Measurements from ENCODE around the gene MAST1.

Gene MAST1

GRCh38 chr19:12838182-12838885 is at the start of gene MAST1:
MAST1 (plus strand) TSS chr19:12838515; CDS start chr19:12838573, 58 bp downstream.
- Histone ChIP-seq H3K4me3 (ENCODE audit: low read length, poor library complexity, severe bottlenecking) (peak within 1 kb of the TSS; percentile 89), H3K9ac (ENCODE audit: low read depth, low read length, poor library complexity, severe bottlenecking) (peak within 1 kb of the TSS; percentile 84), H3K9me2 (replicated peaks; ENCODE audit: low read depth, low read length) (no peaks in the 10 kb centered on the region), H3K4me1 (ENCODE audit: insufficient read depth, low read length, poor library complexity, severe bottlenecking) (peaks cover 26% of the 10 kb centered on the region), H2AFZ (ENCODE audit: low read length) (peak within 1 kb of the TSS; percentile 92), H3F3A (ENCODE audit: low read depth) (no peaks in the 10 kb centered on the region), H3K9me3 (ENCODE audit: insufficient read depth, low read depth, low read length) (no peaks in the 10 kb centered on the region), H3K79me2 (ENCODE audit: insufficient read depth, low read length) (peaks cover 28% of the 10 kb centered on the region), H4K20me1 (ENCODE audit: insufficient read depth, low read length, poor library complexity, severe bottlenecking) (peaks cover 26% of the 10 kb centered on the region), H3K36me3 (ENCODE audit: insufficient read depth, low read length) (no peaks in the 10 kb centered on the region), H3K27me3 (ENCODE audit: insufficient read depth, low read length, poor library complexity, severe bottlenecking) (no peaks in the 10 kb centered on the region), H3K4me2 (ENCODE audit: low read depth, low read length, poor library complexity, severe bottlenecking) (peak within 1 kb of the TSS; percentile 82)
- TF ChIP-seq EZH2phosphoT487 (IDR thresholded peaks at IDR 0.05; ENCODE audit: borderline replicate concordance) (no peak), CTCF (conservative IDR thresholded peaks at IDR 0.05; ENCODE audit: low read length) (peak; percentile 49)

- H3K4me3 ChIP-seq (ENCODE audit: low read length, poor library complexity, severe bottlenecking) = no peak overlapping the region
- TF ChIP-seq EZH2phosphoT487 (IDR thresholded peaks at IDR 0.05; ENCODE audit: borderline replicate concordance) (no peak), CTCF (conservative IDR thresholded peaks at IDR 0.05; ENCODE audit: low read length) (no peak)
- H3F3A ChIP-seq (ENCODE audit: low read depth) = no peaks in the 10 kb centered on the region; the same call in 1 of the 2 replicates
- H3K9me3 ChIP-seq (ENCODE audit: insufficient read depth, low read depth, low read length) = no peaks in the 10 kb centered on the region
- peaks cover 21% of the 10 kb centered on the region for H3K79me2 ChIP-seq (ENCODE audit: insufficient read depth, low read length)
- H3K36me3 ChIP-seq (ENCODE audit: insufficient read depth, low read length) = no peaks in the 10 kb centered on the region
- peaks cover 35% of the 10 kb centered on the region for H3K4me1 ChIP-seq (ENCODE audit: insufficient read depth, low read length, poor library complexity, severe bottlenecking)
- H3K9ac ChIP-seq (ENCODE audit: low read depth, low read length, poor library complexity, severe bottlenecking) = no peak overlapping the region
- H3K9me2 ChIP-seq (replicated peaks; ENCODE audit: low read depth, low read length) = no peaks in the 10 kb centered on the region
- no peak overlapping the region for H3K4me2 ChIP-seq (ENCODE audit: low read depth, low read length, poor library complexity, severe bottlenecking)
- H3K27me3 ChIP-seq (ENCODE audit: insufficient read depth, low read length, poor library complexity, severe bottlenecking) = no peaks in the 10 kb centered on the region
- no peaks in the 10 kb centered on the region for H4K20me1 ChIP-seq (ENCODE audit: insufficient read depth, low read length, poor library complexity, severe bottlenecking)
- no peak overlapping the region for H2AFZ ChIP-seq (ENCODE audit: low read length)
These were observed 49.6 kb upstream of the MAST1 start for GRCh38 chr19:12788682-12789097.

- peaks cover 41% of the 10 kb centered on the region for H3K4me1 ChIP-seq (ENCODE audit: insufficient read depth, low read length, poor library complexity, severe bottlenecking)
- TF ChIP-seq EZH2phosphoT487 (IDR thresholded peaks at IDR 0.05; ENCODE audit: borderline replicate concordance) (no peak), CTCF (conservative IDR thresholded peaks at IDR 0.05; ENCODE audit: low read length) (no peak)
- H3K4me2 ChIP-seq (ENCODE audit: low read depth, low read length, poor library complexity, severe bottlenecking) = no peak overlapping the region
- H3K9me3 ChIP-seq (ENCODE audit: insufficient read depth, low read depth, low read length) = no peaks in the 10 kb centered on the region
- peaks cover 21% of the 10 kb centered on the region for H3K79me2 ChIP-seq (ENCODE audit: insufficient read depth, low read length)
- no peaks in the 10 kb centered on the region for H3K9me2 ChIP-seq (replicated peaks; ENCODE audit: low read depth, low read length)
- H3F3A ChIP-seq (ENCODE audit: low read depth) = no peaks in the 10 kb centered on the region; the same call in 1 of the 2 replicates
- no peaks in the 10 kb centered on the region for H4K20me1 ChIP-seq (ENCODE audit: insufficient read depth, low read length, poor library complexity, severe bottlenecking)
- no peaks in the 10 kb centered on the region for H3K27me3 ChIP-seq (ENCODE audit: insufficient read depth, low read length, poor library complexity, severe bottlenecking)
- no peaks in the 10 kb centered on the region for H3K36me3 ChIP-seq (ENCODE audit: insufficient read depth, low read length)
- H2AFZ ChIP-seq (ENCODE audit: low read length) = no peak overlapping the region
- H3K9ac ChIP-seq (ENCODE audit: low read depth, low read length, poor library complexity, severe bottlenecking) = no peak overlapping the region
- no peak overlapping the region for H3K4me3 ChIP-seq (ENCODE audit: low read length, poor library complexity, severe bottlenecking)
These were observed 49.0 kb upstream of the MAST1 start for GRCh38 chr19:12789098-12789903.
